Nucleus accumbens (tissue), 56 donors: ENCODE results near the gene OR7G2.
"Not testable (repeated sequence)": the region's sequence is repeated elsewhere in the genome, so short reads cannot be mapped to it uniquely, and the experiment has no call there.

Source experiments
- DNase-seq, 56 donors: peaks; one replicate each; lab custom pipeline; 2025; lab: John Stamatoyannopoulos, UW

OR7G2 gene

DNA sequence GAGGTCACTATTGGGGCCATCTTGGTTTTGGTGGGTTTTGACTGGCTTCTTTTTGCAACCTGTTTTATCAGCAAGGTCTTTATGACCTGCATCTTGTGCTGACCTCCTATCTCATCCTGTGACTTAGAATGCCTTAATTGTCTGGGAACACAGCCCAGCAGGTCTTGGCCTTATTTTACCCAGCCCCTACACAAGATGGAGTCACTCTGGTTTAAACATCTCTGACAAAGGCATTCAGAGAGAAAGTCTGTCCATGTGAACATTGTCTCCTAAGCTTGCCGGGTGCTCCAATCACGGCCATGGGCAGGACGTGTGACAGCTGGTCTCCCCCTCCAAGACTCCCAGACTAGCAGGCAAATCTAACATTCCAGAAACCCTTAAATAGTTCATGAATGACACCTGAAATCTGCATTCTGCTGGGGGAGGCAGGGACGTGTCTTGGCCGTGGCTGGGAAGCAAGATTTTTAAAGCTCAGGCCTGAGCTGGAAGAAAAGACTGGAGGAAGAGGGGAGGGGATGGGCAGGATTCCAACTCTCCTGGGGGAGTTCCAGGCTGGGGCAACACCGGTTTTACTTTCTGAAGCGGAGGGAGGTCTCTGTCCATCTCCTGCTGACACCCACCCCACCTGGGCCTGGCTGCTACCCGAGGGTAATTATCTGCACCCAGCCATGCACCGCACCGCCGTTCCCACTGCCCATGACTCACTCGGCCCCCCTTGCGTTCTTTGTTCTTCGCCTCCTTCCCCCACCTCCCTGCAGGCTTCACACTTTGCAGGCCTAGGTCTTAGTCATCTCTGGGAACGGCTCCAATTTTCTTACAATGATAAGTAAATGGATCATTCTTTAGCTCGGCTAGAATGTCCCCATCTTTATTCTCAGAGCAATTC is 32.0 kb downstream of the OR7G2 start:
- DNase-seq = peak in 49 of 56 donors; percentile 0 to 92 (median 27)

DNA sequence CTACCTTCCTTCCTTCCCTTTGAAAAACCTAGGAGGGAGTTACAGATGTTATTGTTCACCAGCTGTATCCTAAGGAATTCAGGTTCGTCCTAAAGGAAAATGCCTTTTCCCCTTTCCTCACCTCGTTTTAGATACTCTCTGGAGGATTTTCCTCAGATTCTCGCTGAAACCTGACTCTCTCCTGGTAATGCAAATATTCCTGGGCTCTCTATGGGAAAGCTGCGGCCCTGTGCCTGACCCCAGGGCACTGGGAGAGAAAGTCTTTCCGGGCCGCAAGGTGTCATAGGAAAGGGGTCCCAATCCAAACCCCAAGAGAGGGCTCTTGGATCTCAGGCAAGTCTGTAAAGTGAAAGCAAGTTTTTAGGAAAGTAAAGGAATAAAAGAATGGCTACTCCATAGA is 33.5 kb downstream of the OR7G2 start:
- DNase-seq = no peak

DNA sequence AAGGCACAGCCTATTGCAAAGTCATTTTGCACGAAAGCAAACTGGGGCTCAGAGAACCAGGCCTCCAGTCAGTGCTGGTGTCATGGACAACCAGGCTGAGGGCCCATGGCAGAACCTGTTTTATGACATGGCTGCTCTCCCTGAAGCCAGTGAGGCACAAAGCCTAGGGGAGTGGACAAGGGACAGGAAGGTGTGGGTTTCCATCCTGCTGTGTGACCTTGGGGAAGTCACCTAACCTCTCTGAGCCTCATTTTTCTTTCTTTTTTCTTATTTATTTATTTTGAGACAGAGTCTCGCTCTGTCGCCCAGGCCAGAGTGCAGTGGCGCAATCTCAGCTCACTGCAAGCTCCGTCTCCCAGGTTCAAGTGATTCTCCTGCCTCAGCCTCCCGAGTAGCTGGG is 35.6 kb downstream of the OR7G2 start:
- DNase-seq = not testable (repeated sequence)

DNA sequence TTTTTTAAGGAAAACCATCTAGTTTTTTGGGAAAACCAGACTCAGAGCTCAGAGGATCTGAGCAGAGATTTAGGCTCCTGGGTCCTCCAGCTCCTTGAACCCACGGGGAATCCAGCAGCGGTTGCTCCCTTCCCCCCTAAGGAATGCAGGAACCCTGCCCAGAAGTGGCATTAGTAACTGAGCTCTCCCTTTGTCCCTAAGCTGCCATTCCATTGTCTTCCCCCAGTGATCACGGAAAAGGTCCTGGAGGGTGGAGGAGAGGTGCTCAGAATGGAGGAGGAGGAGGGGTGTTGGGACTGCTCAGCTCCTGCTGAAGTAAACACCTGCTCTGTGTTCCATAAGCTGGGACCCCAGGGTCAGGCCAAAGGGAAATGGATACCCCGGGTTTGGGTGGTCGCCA is 37.2 kb downstream of the OR7G2 start:
- no peak for DNase-seq

DNA sequence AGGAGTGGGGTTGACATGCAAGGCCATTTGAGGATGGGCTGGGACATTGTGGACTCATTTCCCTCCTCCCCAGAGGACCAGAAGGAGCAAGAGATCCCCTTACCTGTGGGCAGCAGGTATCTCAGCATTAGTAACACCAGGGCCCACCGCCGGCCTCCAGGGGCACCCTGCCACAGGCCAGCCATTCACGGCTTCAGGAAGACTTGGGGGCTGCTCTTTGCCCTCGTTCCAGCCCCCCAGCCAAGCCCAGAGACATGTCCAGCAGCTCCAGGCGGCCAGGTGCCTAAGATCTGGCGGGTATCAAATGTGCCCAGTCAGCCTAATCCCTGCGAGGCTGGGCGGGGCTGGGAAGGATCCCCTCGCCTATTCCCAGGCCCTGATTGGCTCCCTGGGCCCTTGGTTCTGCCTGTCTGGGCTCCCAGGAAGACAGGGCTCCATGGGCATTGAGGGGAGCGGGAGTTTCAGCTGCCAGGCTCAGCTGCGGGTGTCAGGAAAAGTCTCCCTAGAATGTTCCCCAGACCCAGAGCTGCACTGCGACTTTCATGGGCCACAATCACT is 41.7 kb downstream of the OR7G2 start:
- DNase-seq = no peak

DNA sequence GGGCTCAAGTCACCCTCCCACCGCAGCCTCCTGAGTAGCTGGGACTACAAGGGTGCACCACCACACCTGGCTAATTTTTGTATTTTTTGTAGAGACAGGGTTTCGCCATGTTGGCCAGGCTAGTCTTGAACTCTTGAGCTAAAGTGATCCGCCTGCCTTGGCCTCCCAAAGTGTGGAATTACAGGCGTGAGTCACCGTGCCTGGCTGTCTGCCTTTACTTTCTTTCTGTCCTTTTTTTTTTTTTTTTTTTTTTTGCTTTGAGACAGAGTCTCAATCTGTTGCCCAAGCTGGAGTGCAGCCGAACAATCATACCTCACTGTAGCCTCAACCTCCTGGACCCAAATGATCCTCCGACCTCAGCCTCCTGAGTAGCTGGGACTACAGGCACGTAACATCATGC is 45.4 kb downstream of the OR7G2 start:
- no peak for DNase-seq

DNA sequence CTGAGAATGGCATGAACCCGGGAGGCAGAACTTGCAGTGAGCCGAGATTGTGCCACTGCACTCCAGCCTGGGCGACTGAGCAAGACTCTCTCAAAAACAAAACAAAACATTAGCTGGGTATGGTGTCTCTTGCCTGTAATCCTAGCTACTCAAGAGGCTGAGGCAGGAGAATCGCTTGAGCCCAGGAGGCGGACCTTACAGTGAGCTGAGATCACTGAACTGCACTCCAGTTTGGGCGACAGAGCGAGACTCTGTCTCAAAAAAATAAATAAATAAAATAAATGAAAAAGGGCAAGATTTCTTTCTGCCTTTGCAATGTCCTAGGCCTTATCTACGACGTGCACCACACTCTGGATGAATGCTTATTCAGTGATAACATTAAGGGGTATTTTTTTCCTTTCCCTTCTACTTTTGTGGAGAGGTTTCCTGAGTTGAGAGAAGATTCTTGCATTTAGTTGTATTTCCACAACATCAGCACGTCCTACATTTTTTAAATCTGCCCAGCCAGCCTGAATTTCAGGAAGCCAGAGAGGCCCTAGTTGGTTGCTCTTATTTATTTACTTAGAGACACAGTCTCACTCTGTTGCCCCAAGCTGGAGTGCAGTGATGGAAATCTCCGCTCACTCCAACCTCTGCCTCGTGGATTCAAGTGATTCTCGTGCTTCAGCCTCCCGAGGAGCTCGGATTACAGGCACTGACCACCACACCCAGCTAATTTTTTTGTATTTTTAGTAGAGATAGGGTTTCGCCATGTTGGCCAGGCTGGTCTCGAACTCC is 46.5 kb downstream of the OR7G2 start:
- DNase-seq = no peak

DNA sequence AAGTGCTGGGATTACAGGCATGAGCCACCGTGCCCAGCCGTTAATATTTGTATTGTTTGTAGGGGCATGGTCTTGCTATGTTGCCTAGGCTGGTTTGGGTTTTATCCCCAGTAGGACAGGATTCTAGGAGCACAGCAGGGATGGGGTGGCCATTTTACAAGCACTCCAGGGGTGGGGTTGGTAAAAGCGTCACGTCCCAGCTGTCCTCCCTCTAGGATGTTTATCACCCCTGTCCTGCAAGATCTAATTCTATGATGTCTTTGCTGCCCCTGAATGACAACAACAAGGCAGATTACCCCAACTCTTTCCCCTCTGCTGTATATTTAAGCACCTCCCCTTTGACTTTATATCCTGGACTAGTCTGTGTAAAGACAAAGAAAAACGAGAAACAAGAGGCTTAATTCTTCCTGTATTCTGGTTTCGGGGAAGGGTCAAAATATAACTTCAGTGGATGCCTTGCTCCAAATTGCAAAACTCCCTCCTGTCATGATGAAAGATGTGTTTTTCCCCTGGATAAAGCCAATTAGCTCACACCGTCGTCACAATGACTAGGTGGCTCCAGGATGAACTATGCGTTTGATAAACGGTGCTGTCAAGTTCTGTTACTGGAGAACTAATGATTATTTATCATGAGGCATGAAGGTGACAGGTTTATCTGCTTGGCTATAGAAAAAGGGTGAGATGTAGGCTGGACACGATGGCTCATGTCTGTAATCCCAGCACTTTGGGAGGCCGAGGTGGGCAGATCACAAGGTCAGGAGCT is 48.2 kb downstream of the OR7G2 start:
- DNase-seq = no peak

DNA sequence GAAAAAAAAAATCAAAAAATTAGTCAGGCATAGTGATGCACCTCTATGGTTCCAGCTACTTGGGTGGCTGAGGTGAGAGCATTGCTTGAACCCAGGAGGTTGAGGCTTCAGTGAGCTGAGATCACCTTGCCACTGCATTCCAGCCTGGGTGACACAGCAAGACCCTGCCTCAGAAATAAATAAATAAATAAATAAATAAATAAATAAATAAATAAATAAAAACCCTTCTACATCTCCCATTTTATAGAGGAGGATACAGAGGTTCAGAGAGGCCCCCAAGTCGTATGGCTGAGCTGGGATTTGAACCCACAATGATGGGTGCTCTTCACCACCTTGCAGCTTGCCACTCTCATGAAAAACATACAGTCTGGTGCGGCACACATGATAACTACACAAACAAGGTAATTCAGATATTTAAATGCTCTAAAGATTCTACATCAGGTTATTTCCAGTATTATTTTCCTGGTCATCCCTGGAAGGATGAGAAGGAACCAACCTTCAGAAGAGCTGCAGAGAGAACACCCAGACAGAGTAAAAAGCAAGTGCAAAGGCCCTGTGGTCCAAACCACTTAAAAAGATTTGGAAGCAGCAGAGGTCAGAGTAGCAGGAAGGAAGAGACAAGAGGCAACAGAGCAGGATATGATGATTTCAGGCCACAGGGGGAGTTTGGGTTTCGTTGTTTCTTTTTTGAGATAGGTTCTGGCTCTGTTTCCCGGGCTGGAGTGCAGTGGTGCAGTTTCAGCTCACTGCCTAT is 49.6 kb downstream of the OR7G2 start:
- DNase-seq = no peak

DNA sequence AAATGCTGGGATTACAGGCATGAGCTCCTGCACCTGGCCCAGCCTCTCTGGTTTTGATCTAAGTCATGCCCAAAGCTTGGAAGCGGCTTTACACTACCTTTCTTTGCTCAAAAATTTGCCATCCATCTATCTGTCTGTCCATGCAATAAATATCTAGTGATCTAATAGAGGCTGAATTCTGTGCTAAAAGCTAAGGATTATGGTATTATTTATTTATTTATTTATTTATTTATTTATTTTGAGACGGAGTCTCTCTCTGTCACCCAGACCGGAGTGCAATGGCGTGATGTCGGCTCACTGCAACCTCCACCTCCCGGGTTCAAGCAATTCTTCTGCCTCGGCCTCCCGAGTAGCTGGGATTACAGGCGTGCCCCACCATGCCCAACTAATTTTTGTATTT is 51.1 kb downstream of the OR7G2 start:
- DNase-seq = not testable (repeated sequence)

DNA sequence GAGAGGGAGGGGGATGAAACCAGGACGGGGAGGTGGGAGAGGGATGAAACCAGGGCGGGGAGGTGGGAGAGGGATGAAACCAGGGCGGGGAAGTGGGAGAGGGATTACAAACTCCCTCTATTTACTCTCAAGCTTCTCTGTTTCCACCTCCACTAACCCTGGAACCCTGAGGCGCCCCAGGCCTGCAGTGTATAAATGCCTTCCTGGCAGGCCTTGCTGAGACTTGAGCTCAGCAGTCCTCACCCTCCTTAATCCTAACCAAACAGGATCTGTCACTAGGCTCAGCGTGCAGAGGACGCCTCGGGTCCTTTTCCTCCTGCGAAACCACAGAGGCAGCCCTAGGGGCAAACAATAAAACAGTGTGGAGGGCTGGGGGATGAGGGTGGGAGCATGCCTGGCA is 52.5 kb downstream of the OR7G2 start:
- DNase-seq = no peak

DNA sequence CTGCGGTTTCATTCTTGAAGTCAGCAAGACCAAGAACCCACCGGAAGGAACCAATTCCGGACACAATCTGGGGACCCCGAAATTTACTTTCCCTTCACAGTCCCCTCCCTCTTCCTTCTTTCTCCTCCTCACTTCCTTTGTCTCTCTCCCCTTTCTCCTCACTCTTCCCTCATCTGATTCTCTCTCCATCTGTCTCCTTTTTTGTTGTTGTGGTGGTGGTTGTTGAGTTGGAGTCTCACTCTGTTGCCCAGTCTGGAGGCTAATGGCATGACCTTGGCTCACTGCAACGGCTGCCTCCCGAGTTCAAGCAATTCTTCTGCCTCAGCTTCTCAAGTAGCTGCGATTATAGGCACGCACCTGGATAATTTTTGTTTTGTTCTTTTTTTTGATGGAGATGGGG is 53.1 kb downstream of the OR7G2 start:
- no peak for DNase-seq

DNA sequence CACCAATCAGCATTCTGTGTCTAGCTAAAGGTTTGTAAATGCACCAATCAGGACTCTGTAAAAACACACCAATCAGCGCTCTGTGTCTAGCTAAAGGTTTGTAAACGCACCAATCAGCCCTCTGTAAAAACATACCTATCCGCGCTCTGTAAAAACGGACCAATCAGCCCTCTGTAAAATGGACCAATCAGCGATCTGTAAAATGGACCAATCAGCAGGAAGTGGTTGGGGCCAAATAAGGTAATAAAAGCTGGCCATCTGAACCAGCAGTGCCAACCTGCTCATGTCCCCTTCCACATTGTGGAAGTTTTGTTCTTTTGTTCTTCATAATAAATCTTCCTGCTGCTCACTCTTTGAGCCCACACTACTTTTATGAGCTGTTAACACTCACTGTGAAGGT is 53.6 kb downstream of the OR7G2 start:
- DNase-seq = not testable (repeated sequence)

DNA sequence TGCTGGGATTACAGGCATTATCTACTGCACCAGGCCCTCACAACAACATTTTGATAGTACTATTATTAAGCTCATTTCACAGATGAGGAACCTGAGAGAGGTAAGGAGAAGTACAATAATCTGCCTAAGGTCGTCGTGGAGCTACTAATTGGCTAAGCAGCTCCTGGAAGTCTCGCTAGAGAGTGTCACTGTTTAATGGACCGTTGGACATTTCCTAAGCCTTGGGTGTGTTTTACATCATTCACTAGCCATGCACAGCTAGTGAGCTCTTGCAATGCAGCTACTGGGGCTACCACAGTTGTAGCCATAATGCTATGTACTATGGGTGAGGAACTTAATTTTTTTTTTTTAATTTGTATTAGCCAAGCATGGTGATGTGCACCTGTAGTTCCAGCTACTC is 54.4 kb downstream of the OR7G2 start:
- no peak for DNase-seq
